K562 (cell line): Measurements from ENCODE around the gene EXT2. TPM values are rescaled to one million over a fixed set of nuclear protein-coding genes. Genes with fewer than 3 reads are reported as not detected.

Source experiments
- ADNP ChIP-seq: fragments of 200-800 bp; sonication (Bioruptor generic); IDR thresholded peaks from 2 replicates; pipeline ENCODE4 v1.6.1; 2016; ENCODE audit warnings: missing genetic modification characterization, missing compliant biosample characterization
- CHD4 ChIP-seq: fragments of 200-600 bp; sonication (generic); IDR thresholded peaks from 3 replicates; pipeline ENCODE4 v1.6.1; 2012; ENCODE audit warnings: low read depth, mild to moderate bottlenecking, mixed read lengths, low read length, inconsistent platforms; ENCODE audit not compliant: insufficient read depth, insufficient replicate concordance, poor library complexity, severe bottlenecking
- FUS ChIP-seq: fragments of 200-400 bp; formaldehyde crosslinking; optimal IDR thresholded peaks from 2 replicates; pipeline ENCODE3; 2017; ENCODE audit warnings: low read depth, low read length
- GTF2A2 ChIP-seq: IDR thresholded peaks from 2 replicates; pipeline ENCODE4 v1.6.1; 2016; ENCODE audit warnings: mild to moderate bottlenecking, missing genetic modification characterization, missing compliant biosample characterization
- IFI16 ChIP-seq: fragments of 250-450 bp; sonication (Bioruptor Pico); IDR thresholded peaks from 2 replicates; pipeline ENCODE4 v2.1.2; 2022; ENCODE audit warnings: mild to moderate bottlenecking, inconsistent platforms
- NFIC ChIP-seq: fragments of 450-650 bp; IDR thresholded peaks from 2 replicates; pipeline ENCODE4 v1.6.1; 2017; ENCODE audit warnings: mild to moderate bottlenecking, inconsistent platforms
- NRF1 ChIP-seq, 2 experiments: fragments of 450-650 bp; IDR thresholded peaks in 1 of 2; conservative IDR thresholded peaks in 1 of 2; 2 replicates each; pipeline ENCODE4 v1.6.1; 2014; ENCODE audit warnings: mild to moderate bottlenecking in 2 of 2
- POLR2A ChIP-seq: fragments of 450-650 bp; conservative IDR thresholded peaks from 2 replicates; pipeline ENCODE4 v1.6.1; 2016
- RBFOX2 ChIP-seq: fragments of 200-400 bp; formaldehyde crosslinking; IDR thresholded peaks from 2 replicates; pipeline ENCODE4 v1.6.1; 2017; ENCODE audit warnings: low read depth, mild to moderate bottlenecking, low read length, moderate library complexity
- TBP ChIP-seq: optimal IDR thresholded peaks from 2 replicates; pipeline ENCODE3; 2011; ENCODE audit warnings: low read depth, low read length, improper control_type of control experiment
- TRIM24 ChIP-seq, 2 experiments: fragments of 450-650 bp; IDR thresholded peaks; 2 replicates each; pipeline ENCODE4 v1.6.1; 2016
- U2AF1 ChIP-seq: fragments of 200-400 bp; formaldehyde crosslinking; optimal IDR thresholded peaks from 2 replicates; pipeline ENCODE3; 2017; ENCODE audit warnings: mild to moderate bottlenecking, low read depth, low read length, moderate library complexity
- polyA plus RNA-seq, 8 experiments: library from polyadenylated mRNA; depleted of rRNA in 4 of 8; stranded (reverse) in 5 of 8; unstranded in 3 of 8; fragments of >200 nt; fragmentation: Nextera tagmentation in 2 of 8; fragmentation: Illumina TruSeq in 1 of 8; extraction: Ambion mirVana in 2 of 8; extraction: Trizol in 1 of 8; gene quantifications; 2 replicates each; pipeline versions ENCODE4 v1.2.1 to v1.2.3, GENCODE V29; 2011 to 2014; ENCODE audit warnings: inconsistent platforms in 1 of 8, missing spikeins in 1 of 8
- total RNA-seq, 7 experiments: library from RNA; depleted of rRNA in 6 of 7; stranded (reverse); fragments of >200 nt in 6 of 7; fragmentation: Illumina TruSeq in 2 of 7; extraction: Trizol in 2 of 7; gene quantifications; 2 replicates each; pipeline versions ENCODE4 v1.2.1 to v1.2.3, GENCODE V29; 2011 to 2021; ENCODE audit warnings: low replicate concordance in 1 of 7
- TF ChIP-seq, protein P1 (sequence below): fragments of 250-450 bp; sonication (Bioruptor Pico); IDR thresholded peaks from 2 replicates; pipeline ENCODE4 v1.4.0; 2020
- TF ChIP-seq, protein P2 (sequence below): fragments of 450-650 bp; IDR thresholded peaks from 2 replicates; pipeline ENCODE4 v1.7.0; 2016; ENCODE audit warnings: borderline replicate concordance
- TF ChIP-seq, protein P3 (sequence below): sonication (generic); formaldehyde crosslinking; IDR thresholded peaks from 2 replicates; pipeline ENCODE4 v1.8.0; 2023; ENCODE audit warnings: missing genetic modification reagents, mild to moderate bottlenecking, borderline replicate concordance

The EXT2 gene
- total and polyA plus RNA-seq, 9 of the 15 experiments (the other 6 are each of a cell fraction or from before 2014, with no cell fraction given): 7.5 to 52.1 (median 38.1) TPM

DNA sequence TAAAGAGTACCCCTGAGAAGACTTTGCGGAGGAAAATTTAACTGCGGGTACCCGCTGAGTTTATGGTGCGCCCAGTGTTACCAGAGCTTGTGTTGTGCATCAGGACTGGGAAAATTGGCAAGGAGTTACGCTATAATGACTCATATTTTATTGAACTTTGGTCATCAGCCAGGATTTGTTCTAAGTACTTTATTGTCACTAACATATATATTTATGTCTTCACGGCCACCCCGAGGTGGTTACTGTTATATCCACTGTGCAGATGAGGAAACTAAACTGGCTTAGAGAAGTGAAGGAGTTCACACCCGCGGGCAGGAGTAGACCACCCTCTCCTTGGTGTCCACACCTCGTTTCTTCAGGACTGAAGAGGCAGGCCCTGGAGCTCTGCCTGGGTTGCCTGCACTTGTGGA is 28.7 kb upstream of the EXT2 start (continued):
- TF ChIP-seq FUS (no peak), RBFOX2 (no peak), CHD4 (no peak), NRF1 (conservative IDR thresholded peaks at IDR 0.05 in 1 of 2, IDR thresholded peaks at IDR 0.05 in 1 of 2) (no peak), TBP (no peak), IFI16 (CRISPR knock-in tag) (no peak), ADNP (no peak), POLR2A (no peak), GTF2A2 (no peak), U2AF1 (no peak), NFIC (peak; percentile 52; the same call in 1 of the 2 replicates), TRIM24 (IDR thresholded peaks at IDR 0.05) (no peak)
- TF ChIP-seq, protein P1, sequence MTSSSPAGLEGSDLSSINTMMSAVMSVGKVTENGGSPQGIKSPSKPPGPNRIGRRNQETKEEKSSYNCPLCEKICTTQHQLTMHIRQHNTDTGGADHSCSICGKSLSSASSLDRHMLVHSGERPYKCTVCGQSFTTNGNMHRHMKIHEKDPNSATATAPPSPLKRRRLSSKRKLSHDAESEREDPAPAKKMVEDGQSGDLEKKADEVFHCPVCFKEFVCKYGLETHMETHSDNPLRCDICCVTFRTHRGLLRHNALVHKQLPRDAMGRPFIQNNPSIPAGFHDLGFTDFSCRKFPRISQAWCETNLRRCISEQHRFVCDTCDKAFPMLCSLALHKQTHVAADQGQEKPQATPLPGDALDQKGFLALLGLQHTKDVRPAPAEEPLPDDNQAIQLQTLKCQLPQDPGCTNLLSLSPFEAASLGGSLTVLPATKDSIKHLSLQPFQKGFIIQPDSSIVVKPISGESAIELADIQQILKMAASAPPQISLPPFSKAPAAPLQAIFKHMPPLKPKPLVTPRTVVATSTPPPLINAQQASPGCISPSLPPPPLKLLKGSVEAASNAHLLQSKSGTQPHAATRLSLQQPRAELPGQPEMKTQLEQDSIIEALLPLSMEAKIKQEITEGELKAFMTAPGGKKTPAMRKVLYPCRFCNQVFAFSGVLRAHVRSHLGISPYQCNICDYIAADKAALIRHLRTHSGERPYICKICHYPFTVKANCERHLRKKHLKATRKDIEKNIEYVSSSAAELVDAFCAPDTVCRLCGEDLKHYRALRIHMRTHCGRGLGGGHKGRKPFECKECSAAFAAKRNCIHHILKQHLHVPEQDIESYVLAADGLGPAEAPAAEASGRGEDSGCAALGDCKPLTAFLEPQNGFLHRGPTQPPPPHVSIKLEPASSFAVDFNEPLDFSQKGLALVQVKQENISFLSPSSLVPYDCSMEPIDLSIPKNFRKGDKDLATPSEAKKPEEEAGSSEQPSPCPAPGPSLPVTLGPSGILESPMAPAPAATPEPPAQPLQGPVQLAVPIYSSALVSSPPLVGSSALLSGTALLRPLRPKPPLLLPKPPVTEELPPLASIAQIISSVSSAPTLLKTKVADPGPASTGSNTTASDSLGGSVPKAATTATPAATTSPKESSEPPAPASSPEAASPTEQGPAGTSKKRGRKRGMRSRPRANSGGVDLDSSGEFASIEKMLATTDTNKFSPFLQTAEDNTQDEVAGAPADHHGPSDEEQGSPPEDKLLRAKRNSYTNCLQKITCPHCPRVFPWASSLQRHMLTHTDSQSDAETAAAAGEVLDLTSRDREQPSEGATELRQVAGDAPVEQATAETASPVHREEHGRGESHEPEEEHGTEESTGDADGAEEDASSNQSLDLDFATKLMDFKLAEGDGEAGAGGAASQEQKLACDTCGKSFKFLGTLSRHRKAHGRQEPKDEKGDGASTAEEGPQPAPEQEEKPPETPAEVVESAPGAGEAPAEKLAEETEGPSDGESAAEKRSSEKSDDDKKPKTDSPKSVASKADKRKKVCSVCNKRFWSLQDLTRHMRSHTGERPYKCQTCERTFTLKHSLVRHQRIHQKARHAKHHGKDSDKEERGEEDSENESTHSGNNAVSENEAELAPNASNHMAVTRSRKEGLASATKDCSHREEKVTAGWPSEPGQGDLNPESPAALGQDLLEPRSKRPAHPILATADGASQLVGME (CRISPR knock-in tag): no peak
- TF ChIP-seq, protein P2, sequence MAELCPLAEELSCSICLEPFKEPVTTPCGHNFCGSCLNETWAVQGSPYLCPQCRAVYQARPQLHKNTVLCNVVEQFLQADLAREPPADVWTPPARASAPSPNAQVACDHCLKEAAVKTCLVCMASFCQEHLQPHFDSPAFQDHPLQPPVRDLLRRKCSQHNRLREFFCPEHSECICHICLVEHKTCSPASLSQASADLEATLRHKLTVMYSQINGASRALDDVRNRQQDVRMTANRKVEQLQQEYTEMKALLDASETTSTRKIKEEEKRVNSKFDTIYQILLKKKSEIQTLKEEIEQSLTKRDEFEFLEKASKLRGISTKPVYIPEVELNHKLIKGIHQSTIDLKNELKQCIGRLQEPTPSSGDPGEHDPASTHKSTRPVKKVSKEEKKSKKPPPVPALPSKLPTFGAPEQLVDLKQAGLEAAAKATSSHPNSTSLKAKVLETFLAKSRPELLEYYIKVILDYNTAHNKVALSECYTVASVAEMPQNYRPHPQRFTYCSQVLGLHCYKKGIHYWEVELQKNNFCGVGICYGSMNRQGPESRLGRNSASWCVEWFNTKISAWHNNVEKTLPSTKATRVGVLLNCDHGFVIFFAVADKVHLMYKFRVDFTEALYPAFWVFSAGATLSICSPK: no peak
- TF ChIP-seq, protein P3, sequence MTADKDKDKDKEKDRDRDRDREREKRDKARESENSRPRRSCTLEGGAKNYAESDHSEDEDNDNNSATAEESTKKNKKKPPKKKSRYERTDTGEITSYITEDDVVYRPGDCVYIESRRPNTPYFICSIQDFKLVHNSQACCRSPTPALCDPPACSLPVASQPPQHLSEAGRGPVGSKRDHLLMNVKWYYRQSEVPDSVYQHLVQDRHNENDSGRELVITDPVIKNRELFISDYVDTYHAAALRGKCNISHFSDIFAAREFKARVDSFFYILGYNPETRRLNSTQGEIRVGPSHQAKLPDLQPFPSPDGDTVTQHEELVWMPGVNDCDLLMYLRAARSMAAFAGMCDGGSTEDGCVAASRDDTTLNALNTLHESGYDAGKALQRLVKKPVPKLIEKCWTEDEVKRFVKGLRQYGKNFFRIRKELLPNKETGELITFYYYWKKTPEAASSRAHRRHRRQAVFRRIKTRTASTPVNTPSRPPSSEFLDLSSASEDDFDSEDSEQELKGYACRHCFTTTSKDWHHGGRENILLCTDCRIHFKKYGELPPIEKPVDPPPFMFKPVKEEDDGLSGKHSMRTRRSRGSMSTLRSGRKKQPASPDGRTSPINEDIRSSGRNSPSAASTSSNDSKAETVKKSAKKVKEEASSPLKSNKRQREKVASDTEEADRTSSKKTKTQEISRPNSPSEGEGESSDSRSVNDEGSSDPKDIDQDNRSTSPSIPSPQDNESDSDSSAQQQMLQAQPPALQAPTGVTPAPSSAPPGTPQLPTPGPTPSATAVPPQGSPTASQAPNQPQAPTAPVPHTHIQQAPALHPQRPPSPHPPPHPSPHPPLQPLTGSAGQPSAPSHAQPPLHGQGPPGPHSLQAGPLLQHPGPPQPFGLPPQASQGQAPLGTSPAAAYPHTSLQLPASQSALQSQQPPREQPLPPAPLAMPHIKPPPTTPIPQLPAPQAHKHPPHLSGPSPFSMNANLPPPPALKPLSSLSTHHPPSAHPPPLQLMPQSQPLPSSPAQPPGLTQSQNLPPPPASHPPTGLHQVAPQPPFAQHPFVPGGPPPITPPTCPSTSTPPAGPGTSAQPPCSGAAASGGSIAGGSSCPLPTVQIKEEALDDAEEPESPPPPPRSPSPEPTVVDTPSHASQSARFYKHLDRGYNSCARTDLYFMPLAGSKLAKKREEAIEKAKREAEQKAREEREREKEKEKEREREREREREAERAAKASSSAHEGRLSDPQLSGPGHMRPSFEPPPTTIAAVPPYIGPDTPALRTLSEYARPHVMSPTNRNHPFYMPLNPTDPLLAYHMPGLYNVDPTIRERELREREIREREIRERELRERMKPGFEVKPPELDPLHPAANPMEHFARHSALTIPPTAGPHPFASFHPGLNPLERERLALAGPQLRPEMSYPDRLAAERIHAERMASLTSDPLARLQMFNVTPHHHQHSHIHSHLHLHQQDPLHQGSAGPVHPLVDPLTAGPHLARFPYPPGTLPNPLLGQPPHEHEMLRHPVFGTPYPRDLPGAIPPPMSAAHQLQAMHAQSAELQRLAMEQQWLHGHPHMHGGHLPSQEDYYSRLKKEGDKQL (CRISPR knock-in tag): no peak
